Colonic mucosa (tissue), 4 donors: ENCODE results near the gene AREL1. TPM values are rescaled to one million over a fixed set of nuclear protein-coding genes. Genes with fewer than 3 reads are reported as not detected.

Experiments used
- DNase-seq: peaks from one replicate; pipeline ENCODE4 v3.0.0-alpha.2; 2020
- H3K27ac ChIP-seq: fragments of 200-600 bp; one replicate; pipeline ENCODE4 v1.8.0; 2021
- H3K27me3 ChIP-seq: fragments of 200-600 bp; one replicate; pipeline ENCODE4 v1.8.0; 2021
- H3K36me3 ChIP-seq: fragments of 200-600 bp; one replicate; pipeline ENCODE4 v1.8.0; 2021
- H3K4me1 ChIP-seq: fragments of 200-600 bp; one replicate; pipeline ENCODE4 v1.8.0; 2021; ENCODE audit warnings: mild to moderate bottlenecking
- H3K4me3 ChIP-seq: fragments of 200-600 bp; one replicate; pipeline ENCODE4 v1.8.0; 2021
- H3K9ac ChIP-seq, 2 donors: one replicate each; pipeline ENCODE4 v1.7.0; 2013; ENCODE audit warnings: control low read depth in 2 of 2, low read depth in 2 of 2, low read length in 2 of 2
- H3K9me3 ChIP-seq: fragments of 200-600 bp; one replicate; pipeline ENCODE4 v1.8.0; 2021
- intact Hi-C: fragments of 100-400 bp; cut with DNase I; formaldehyde crosslinking; loops from one replicate; pipeline ENCODE4 v1.14.1; 2022
- total RNA-seq, 2 donors: library from RNA; stranded (reverse); fragmentation: NEBNext Ultra II Directional in 1 of 2; extraction: Animal tissue kit (Norgen Biotek cat#: 25700) in 1 of 2; gene quantifications; one replicate each; pipeline ENCODE4 v1.2.1, GENCODE V29; 2021
- TF ChIP-seq, protein P1 (sequence below): fragments of 200-600 bp; IDR thresholded peaks from one replicate; pipeline ENCODE4 v1.8.0; 2022; ENCODE audit warnings: antibody characterized with exemption, mild to moderate bottlenecking
- donor health status: healthy.
- donor health status: DM: no; HTN: no; CAD: no.
- donor health status: DM: no; HTN: no; CAD: no.

The AREL1 gene
- total RNA-seq, 2 donors from 2014 or later: 37.2 to 37.5 TPM

DNA sequence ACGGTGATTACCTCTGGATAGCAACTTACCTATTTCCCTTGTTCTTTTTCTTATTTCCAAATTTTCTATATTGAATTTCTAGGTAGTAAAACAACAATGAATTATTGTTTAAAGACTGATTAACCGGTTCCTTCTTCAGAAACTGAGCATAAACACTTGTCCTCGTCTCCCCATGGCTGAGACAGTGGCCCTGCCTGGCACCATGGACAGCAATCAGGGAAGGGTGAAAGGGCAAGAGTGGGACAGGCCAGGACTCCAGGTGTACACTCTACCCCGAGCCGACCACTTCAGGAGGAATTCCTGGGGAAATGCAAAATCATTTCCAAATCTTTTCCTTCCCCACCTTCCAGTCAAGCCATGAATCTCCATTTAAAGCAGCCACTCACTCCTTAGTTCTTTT, 52.0 kb downstream of the AREL1 start:
- peaks cover 5% of the 10 kb centered on the region for H3K36me3 ChIP-seq
- H3K27ac ChIP-seq: no peak overlapping the region
- H3K4me1 ChIP-seq: no peaks in the 10 kb centered on the region
- intact Hi-C loops: no loop called here
- H3K9ac ChIP-seq: no peak overlapping the region
- no peak overlapping the region for H3K4me3 ChIP-seq
- no peaks in the 10 kb centered on the region for H3K27me3 ChIP-seq
- no peak for DNase-seq
- TF ChIP-seq, protein P1, sequence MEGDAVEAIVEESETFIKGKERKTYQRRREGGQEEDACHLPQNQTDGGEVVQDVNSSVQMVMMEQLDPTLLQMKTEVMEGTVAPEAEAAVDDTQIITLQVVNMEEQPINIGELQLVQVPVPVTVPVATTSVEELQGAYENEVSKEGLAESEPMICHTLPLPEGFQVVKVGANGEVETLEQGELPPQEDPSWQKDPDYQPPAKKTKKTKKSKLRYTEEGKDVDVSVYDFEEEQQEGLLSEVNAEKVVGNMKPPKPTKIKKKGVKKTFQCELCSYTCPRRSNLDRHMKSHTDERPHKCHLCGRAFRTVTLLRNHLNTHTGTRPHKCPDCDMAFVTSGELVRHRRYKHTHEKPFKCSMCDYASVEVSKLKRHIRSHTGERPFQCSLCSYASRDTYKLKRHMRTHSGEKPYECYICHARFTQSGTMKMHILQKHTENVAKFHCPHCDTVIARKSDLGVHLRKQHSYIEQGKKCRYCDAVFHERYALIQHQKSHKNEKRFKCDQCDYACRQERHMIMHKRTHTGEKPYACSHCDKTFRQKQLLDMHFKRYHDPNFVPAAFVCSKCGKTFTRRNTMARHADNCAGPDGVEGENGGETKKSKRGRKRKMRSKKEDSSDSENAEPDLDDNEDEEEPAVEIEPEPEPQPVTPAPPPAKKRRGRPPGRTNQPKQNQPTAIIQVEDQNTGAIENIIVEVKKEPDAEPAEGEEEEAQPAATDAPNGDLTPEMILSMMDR: no peak
- H3K9me3 ChIP-seq: no peaks in the 10 kb centered on the region

DNA sequence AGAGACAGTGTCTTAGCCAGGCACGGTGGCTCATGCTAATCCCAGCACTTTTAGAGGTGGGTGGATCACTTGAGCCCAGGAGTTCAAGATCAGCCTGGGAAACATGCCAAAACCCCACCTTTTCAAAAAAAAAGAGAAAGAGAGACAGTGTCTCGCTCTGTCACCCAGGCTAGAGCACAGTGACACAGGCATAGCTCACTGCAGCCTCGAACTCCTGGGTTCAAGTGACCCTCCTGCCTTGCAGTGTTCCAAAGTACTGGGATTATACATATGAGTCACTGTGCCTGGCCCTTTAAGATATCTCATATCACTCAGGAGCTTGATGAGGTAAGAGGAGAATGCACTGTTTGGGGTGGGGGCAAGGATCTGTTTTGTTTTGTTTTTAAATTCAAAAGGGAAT, 52.7 kb downstream of the AREL1 start:
- no peak overlapping the region for H3K4me3 ChIP-seq
- H3K9ac ChIP-seq: no peak overlapping the region
- DNase-seq: no peak
- no peak overlapping the region for H3K27ac ChIP-seq
- intact Hi-C loops: no loop called here
- H3K36me3 ChIP-seq: peaks cover 5% of the 10 kb centered on the region
- H3K9me3 ChIP-seq: no peaks in the 10 kb centered on the region
- H3K4me1 ChIP-seq: no peaks in the 10 kb centered on the region
- TF ChIP-seq, protein P1: no peak
- no peaks in the 10 kb centered on the region for H3K27me3 ChIP-seq

DNA sequence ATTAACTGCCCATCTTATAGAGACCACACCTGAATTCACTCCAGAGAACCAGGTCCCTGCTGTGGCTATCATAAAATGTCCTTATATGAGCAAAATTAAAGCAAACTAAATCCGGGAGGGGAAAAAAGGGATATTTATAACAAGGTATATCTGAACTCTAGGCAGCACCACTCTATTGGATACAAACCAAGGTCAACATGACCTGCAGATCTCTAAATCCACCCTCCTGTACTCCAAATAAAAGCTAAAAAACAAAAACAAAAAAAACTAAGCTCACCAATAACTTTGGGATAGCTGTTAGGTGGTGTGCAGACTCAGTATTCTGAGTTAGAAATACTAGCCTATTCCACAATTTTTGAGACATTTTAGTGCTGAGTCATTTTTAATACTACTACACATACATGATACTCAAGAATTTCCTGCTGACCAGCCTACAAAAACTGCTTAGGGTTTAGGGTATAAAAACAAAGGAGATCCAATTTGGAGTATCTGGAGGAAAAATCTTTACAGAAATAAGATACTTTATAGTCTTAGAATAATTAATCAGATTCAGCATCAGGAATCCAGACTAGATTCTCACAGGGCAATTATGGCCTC, 54.2 kb downstream of the AREL1 start:
- Histone ChIP-seq H3K4me1 (no peaks in the 10 kb centered on the region), H3K9me3 (no peaks in the 10 kb centered on the region), H3K36me3 (peaks cover 5% of the 10 kb centered on the region), H3K27me3 (no peaks in the 10 kb centered on the region), H3K9ac (no peak overlapping the region), H3K27ac (no peak overlapping the region), H3K4me3 (no peak overlapping the region)
- DNase-seq: no peak
- intact Hi-C loops: no loop called here
- TF ChIP-seq, protein P1: no peak

DNA sequence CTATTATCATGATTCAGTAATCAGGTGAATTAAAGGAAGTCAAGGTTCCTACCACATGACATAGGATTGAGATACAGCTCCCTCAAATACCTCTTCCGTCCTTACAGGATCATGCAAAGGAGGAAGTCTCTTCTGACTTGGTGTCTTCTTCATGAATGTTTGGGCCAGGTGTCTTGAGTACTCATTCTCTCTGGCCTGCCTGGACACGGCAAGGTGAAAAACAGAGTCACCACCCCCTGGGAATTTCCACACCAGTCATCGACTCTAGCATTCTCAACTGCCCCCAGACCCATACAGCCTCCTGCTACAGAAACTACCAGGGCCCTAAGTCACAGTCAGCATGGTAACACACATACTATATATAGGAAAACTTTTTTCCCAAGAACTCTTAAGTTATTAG, 55.9 kb downstream of the AREL1 start:
- Histone ChIP-seq H3K9ac (no peak overlapping the region), H3K4me3 (no peak overlapping the region), H3K9me3 (no peaks in the 10 kb centered on the region), H3K36me3 (no peaks in the 10 kb centered on the region), H3K27ac (no peak overlapping the region), H3K4me1 (no peaks in the 10 kb centered on the region), H3K27me3 (no peaks in the 10 kb centered on the region)
- TF ChIP-seq, protein P1: no peak
- no peak for DNase-seq
- intact Hi-C loops: no loop called here

DNA sequence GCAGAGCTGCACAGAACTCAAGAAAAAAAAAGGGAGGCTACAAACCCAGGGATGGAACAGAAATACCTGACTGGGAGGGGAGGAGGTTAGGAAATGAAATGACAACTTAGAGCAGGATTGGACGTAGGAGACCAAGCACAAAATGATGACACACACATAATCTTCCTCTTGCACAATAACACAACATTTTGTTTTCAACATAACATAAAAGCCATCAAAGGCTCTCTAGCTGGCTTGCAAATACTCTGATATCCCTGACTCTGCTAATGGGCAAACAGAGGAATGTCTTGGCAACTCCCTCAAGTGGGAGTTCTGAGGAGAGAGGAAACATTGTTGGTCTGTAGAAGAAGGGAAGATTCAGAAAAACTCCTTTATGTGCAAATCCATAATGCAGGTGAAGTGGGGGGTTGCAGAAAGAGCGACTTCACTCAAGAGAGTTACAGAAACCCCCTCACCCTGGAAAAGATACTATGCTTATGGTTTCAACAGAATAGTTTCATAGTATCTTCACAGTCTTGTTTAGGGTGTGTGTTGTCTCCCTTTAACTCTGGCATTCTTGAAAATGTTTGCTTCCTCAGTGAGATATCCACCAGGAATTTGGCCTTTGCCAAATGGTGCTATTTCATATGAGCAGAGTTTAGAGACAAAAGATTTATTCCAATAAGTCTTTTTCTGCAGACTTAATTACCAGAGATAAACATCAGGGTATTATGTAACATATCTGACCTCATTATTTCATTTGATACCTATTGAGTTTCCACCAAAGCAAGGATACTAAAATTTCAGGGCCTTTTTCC, 57.1 kb downstream of the AREL1 start:
- Histone ChIP-seq H3K36me3 (no peaks in the 10 kb centered on the region), H3K27me3 (no peaks in the 10 kb centered on the region), H3K4me1 (no peaks in the 10 kb centered on the region), H3K4me3 (no peak overlapping the region), H3K9me3 (no peaks in the 10 kb centered on the region), H3K27ac (no peak overlapping the region), H3K9ac (no peak overlapping the region)
- TF ChIP-seq, protein P1: no peak
- DNase-seq: no peak
- intact Hi-C loops: no loop called here
